ENCODE measurements around the gene DNAJB12. TPM values are rescaled to one million over a fixed set of nuclear protein-coding genes. Genes with fewer than 3 reads are reported as not detected.

The DNAJB12 gene
- polyA plus RNA-seq, 1 donor (not counting 4 experiments of a cell fraction or from before 2014, with no cell fraction given) = 12.0 TPM

GRCh38 chr10:72388062-72388461 lies 33.3 kb upstream of the DNAJB12 start:
- TF ChIP-seq EZH2 (IDR thresholded peaks at IDR 0.05; ENCODE audit: low read length) (no peak), CTCF (optimal IDR thresholded peaks at IDR 0.05 in 1 of 3, IDR thresholded peaks at IDR 0.05 in 1 of 3, conservative IDR thresholded peaks at IDR 0.05 in 1 of 3; ENCODE audit: extremely low read depth in 1 of 3, insufficient read depth in 2 of 3, low read length in 3 of 3) (no peak)

GRCh38 chr10:72386916-72387586 lies 32.3 kb upstream of the DNAJB12 start:
- Histone ChIP-seq H3K27me3 (ENCODE audit: control insufficient read depth, extremely low read depth, insufficient read depth, low read length) (no peaks in the 10 kb centered on the region), H3K9me1 (ENCODE audit: control insufficient read depth, extremely low read depth, insufficient read depth, low read length) (no peaks in the 10 kb centered on the region), H2AFZ (ENCODE audit: control insufficient read depth, low read length) (no peak overlapping the region), H3K9ac (ENCODE audit: control insufficient read depth, extremely low read depth, insufficient read depth, low read length) (no peak overlapping the region), H3K79me2 (ENCODE audit: control insufficient read depth, insufficient read depth, low read length) (no peaks in the 10 kb centered on the region), H3K36me3 (ENCODE audit: control insufficient read depth in 2 of 2, extremely low read depth in 1 of 2, insufficient read depth in 2 of 2, low read length in 2 of 2) (no peaks in the 10 kb centered on the region), H3K4me3 (ENCODE audit: control insufficient read depth in 2 of 3, extremely low read depth in 1 of 3, insufficient read depth in 2 of 3, low read depth in 1 of 3, low read length in 3 of 3) (no peak overlapping the region), H3K4me2 (ENCODE audit: control insufficient read depth, extremely low read depth, insufficient read depth, low read depth, low read length) (no peak overlapping the region), H3K4me1 (ENCODE audit: control insufficient read depth, extremely low read depth, insufficient read depth, low read length) (no peaks in the 10 kb centered on the region), H4K20me1 (ENCODE audit: control insufficient read depth, extremely low read depth, insufficient read depth, low read length) (no peaks in the 10 kb centered on the region), H3K27ac (ENCODE audit: control insufficient read depth, insufficient read depth, low read length) (no peak overlapping the region), H3K9me3 (ENCODE audit: control insufficient read depth, low read depth, low read length) (no peaks in the 10 kb centered on the region)
- dilution Hi-C loops (cut with MboI; ENCODE audit: extremely low pct_ligation_motif_present, low sequenced_read_pairs) = no loop called here
- DNase-seq (ENCODE audit: low read depth, low spot score) = no peak
- TF ChIP-seq EZH2 (IDR thresholded peaks at IDR 0.05; ENCODE audit: low read length) (no peak), CTCF (optimal IDR thresholded peaks at IDR 0.05 in 1 of 3, IDR thresholded peaks at IDR 0.05 in 1 of 3, conservative IDR thresholded peaks at IDR 0.05 in 1 of 3; ENCODE audit: extremely low read depth in 1 of 3, insufficient read depth in 2 of 3, low read length in 3 of 3) (no peak)
- no peak for FAIRE-seq

More at GRCh38 chr10:72388062-72388461, 33.3 kb upstream of the DNAJB12 start:
- Histone ChIP-seq H4K20me1 (ENCODE audit: control insufficient read depth, extremely low read depth, insufficient read depth, low read length) (peaks cover 2% of the 10 kb centered on the region), H3K4me2 (ENCODE audit: control insufficient read depth, extremely low read depth, insufficient read depth, low read depth, low read length) (no peak overlapping the region), H2AFZ (ENCODE audit: control insufficient read depth, low read length) (no peak overlapping the region), H3K9me3 (ENCODE audit: control insufficient read depth, low read depth, low read length) (no peaks in the 10 kb centered on the region), H3K27ac (ENCODE audit: control insufficient read depth, insufficient read depth, low read length) (no peak overlapping the region), H3K4me3 (ENCODE audit: control insufficient read depth in 2 of 3, extremely low read depth in 1 of 3, insufficient read depth in 2 of 3, low read depth in 1 of 3, low read length in 3 of 3) (no peak overlapping the region), H3K9me1 (ENCODE audit: control insufficient read depth, extremely low read depth, insufficient read depth, low read length) (no peaks in the 10 kb centered on the region), H3K79me2 (ENCODE audit: control insufficient read depth, insufficient read depth, low read length) (no peaks in the 10 kb centered on the region), H3K4me1 (ENCODE audit: control insufficient read depth, extremely low read depth, insufficient read depth, low read length) (no peaks in the 10 kb centered on the region), H3K36me3 (ENCODE audit: control insufficient read depth in 2 of 2, extremely low read depth in 1 of 2, insufficient read depth in 2 of 2, low read length in 2 of 2) (no peaks in the 10 kb centered on the region), H3K27me3 (ENCODE audit: control insufficient read depth, extremely low read depth, insufficient read depth, low read length) (no peaks in the 10 kb centered on the region), H3K9ac (ENCODE audit: control insufficient read depth, extremely low read depth, insufficient read depth, low read length) (no peak overlapping the region)
- FAIRE-seq (no peak), DNase-seq (ENCODE audit: low read depth, low spot score) (no peak)
- dilution Hi-C loops (cut with MboI; ENCODE audit: extremely low pct_ligation_motif_present, low sequenced_read_pairs) = no loop called here

Data from keratinocyte (primary cell).